ENCODE data around the gene MT1F.
"Not testable (repeated sequence)": the region's sequence is repeated elsewhere in the genome, so short reads cannot be mapped to it uniquely, and the experiment has no call there.

Gene MT1F

DNA sequence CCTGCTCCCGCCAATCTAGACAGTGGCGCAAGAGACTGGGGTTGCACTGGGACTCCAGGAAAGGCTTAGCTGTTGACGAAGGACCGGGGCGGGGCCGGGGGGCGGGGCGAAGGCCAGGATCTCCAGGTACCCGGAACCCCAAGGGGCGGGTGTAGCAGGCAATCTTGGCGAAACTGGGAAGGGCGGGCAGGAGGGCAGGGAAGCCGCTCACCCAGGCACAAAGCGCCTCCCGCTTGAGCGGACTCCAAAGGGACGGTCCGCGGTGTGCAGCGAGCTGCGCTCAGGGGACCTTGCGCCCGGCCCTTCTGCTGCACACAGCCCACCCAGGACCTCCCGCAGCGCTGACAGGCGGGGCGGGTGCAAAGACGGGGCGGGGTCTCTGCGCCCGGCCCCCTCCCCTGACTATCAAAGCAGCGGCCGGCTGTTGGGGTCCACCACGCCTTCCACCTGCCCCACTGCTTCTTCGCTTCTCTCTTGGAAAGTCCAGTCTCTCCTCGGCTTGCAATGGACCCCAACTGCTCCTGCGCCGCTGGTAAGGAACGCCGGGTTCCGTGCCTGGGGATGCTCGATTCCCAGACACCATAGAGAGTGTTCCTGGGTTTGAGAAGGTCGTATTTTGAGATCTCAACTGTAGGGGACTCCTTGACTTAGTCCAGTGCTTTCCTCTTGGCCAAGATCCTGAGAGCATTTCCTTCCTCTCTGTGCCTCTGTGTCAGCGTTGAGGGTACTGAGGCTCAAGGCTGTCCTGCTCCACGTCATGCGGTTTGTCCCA, at the start of gene MT1F:
Gene MT1F, plus strand, starts transcription at position 405 of the 772 bp plus-strand sequence. Its CDS starts 100 bp downstream, at position 505.
- peak; percentile 75 for DNase-seq (ENCODE audit: low spot score)

DNA sequence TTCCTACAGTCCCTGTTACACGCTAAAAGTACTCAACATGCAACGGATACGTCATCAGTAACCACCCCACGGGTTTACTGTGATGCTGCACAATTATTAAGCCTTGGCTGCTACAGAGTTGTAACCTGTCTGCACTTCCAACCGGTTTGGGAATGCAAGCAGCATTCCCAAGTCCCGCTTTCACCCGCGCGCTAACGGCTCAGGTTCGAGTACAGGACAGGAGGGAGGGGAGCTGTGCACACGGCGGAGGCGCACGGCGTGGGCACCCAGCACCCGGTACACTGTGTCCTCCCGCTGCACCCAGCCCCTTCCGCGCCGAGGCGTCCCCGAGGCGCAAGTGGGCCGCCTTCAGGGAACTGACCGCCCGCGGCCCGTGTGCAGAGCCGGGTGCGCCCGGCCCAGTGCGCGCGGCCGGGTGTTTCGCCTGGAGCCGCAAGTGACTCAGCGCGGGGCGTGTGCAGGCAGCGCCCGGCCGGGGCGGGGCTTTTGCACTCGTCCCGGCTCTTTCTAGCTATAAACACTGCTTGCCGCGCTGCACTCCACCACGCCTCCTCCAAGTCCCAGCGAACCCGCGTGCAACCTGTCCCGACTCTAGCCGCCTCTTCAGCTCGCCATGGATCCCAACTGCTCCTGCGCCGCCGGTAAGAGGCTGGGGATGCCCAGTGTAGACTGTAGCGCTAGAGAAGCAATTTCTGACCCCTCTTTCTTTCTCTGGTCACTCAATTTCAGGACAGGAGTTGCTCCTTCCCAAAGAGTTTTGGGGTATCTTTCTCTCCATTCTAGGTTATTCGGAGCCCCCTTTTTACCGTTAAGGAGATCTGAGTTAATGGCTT, 49.5 kb upstream of the MT1F start, which contains the start of gene MT2A:
Gene MT2A, plus strand, starts transcription at position 542 of the 833 bp plus-strand sequence. Its CDS starts 72 bp downstream, at position 614.
- peak; percentile 97 for DNase-seq (ENCODE audit: low spot score)

DNA sequence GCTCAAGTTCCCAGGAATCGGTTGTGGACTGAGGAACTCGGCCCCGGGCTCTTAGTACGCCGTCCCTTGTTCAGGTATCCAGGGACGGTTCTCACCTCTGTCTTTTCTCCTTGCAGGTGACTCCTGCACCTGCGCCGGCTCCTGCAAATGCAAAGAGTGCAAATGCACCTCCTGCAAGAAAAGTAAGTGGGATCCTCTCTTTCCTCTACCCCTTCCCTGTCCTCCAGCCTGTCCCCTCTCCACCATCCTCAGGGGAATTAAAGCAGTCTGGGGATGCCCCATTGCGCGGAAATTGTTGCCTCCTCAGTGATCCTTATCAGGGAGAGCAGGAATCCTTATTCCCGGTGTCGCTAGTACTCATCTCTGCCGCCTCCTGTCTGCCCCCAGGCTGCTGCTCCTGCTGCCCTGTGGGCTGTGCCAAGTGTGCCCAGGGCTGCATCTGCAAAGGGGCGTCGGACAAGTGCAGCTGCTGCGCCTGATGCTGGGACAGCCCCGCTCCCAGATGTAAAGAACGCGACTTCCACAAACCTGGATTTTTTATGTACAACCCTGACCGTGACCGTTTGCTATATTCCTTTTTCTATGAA, 48.8 kb upstream of the MT1F start:
- DNase-seq (ENCODE audit: low spot score) = peak; percentile 20

DNA sequence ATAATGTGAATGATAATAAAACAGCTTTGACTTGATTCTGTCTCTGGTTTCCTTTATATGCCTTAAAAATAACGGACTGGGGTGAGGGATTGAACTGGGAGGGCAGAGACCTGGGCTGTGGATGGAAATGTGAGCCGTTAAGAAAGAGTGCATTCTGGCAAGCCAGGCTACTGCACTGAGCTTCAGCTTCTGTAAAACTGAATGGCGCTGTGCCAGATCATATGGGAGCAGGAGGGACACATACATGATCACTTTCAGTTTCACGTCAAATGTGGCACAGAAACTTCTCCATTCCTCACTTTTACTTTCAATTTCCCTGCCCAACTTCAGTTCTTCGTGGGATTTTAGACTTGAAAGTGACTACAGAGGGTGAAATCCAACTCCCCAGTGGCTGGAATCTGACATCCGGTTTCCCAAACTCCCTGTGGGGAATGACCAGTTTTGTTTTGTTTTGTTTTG, 48.3 kb upstream of the MT1F start:
- DNase-seq (ENCODE audit: low spot score) = peak; percentile 78

DNA sequence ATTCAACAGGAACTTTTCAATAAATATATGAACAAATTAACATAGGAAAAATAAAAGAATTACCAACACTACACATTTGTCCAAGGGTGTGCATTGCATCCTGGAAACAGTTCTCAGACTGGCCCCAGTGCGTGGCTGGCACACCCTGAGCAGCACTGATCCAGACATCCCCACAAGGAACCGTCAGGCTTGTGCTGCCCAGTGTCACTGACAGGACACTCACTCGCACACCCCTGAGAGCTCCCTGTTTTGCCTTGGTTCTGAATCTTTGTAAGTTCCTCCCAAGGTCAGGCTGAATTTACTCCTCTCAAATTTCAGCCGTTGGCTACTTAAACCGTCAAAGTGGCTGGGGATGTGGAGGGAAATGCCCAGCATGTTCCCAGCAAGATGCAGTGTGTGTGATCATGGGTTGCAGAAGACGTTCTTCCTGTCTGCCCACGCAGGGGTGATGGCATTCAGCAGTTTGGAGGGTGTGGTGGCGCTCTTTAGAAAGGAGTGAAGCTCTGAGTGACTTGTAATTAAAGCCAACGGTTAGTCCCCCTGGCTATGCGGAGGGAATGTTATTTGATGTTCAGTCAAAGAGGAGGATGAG, 47.6 kb upstream of the MT1F start:
- peak; percentile 91 for DNase-seq (ENCODE audit: low spot score)

DNA sequence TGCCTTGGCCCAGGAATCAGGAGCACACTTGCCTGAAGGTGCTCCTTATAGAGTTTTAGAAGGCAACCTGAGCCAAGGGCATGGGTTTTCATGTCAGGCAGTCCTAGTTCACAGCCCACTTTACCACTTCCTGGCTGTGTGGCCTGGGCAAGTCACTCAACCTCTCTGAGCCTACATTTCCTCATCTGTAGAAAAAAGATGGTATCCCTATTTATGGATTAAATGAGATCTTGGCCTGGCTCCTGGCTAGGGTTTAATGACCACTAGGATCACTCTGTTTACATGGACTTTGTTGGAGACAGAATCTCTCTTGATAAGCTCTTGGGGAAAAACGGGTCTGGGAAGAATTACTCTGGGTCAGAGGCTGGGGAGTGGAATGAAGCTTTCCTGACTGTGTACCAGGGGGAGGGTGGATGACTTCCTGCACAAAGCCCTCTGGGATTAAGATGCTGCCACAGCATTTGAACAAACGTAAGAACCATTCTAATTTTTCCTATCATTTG, 47.1 kb upstream of the MT1F start:
- DNase-seq (ENCODE audit: low spot score) = no peak

DNA sequence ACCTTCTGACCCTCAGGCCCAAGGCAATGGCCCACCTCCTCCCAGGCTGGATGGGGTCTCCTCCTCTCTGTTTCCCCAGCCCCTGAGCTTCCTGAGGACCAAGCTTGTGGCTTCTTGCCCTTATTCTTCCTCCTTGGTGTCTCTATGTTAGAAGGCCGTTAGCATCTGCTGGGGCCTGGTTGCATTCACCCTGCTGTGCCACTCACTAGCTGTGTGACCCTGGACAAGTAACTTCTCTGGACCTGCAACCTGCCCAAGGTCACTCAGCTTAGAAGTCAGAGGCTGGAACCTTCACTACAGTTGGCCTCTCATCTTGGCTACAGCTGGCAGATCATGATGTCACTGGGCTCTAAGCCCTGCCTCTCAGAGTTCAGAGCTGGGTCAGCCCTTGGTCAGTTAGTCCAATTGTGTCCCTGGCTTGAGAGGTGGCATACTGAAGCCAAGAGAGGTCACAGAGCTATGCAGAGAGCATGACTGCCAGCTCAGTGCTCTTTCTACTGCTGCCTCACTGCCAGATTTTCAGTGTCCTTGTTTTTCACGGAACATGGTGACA, 46.4 kb upstream of the MT1F start:
- DNase-seq (ENCODE audit: low spot score) = no peak

DNA sequence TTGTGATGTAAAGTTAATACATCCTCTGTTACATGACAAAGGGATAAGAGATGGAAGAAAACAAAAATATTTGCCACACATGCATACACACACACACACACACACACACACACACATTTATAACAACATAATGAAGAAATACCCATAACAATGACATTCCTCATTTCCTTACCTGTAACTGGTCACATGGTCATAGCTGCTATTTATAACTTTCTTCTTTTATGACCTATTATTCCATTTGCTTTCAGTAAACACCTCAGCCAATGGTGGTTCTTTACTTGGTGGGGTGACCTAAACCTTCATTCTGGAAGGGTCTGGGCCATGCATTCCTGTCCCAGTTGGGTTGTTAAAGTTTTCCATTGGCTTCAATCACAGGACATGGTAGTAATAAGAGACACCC, 44.1 kb upstream of the MT1F start:
- DNase-seq (ENCODE audit: low spot score) = no peak

DNA sequence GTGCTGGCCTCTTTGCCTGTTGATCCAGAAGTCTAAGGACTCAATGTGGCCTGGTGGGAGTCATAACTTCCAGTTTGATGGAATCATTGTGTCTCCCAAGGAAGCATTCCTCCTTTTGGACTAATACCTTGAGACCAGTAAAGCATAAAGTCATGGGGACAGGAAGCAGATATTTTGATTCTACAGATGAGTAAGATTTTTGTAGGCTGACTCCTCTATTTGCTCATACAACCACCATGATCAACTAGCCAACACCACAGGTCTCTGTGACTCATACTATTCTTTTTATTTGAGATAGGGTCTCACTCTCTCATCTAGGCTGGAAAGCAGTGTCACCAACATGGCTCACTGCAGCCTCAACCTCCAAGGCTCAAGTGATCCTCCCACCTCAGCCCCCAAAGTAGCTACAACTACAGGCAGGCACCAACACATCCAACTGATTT, 43.2 kb upstream of the MT1F start:
- peak; percentile 58 for DNase-seq (ENCODE audit: low spot score)

DNA sequence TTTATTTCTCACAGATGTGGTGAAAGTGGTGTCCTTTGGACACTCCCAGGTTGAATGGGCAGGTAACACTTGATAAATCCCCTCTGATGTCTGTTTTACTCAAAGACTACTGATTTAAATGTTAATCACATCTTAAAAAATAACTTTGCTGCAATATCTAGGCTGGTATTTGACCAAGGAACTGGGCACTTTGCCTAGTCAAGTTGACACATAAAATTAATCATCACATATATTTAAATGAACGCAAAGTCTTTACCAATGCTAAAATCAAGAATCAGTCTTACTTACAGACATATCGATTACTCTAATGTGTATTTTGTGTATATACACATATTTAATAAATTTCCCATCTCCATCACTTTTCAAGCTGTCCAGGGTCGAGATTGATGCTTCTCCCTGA, 42.4 kb upstream of the MT1F start:
- DNase-seq (ENCODE audit: low spot score) = no peak

DNA sequence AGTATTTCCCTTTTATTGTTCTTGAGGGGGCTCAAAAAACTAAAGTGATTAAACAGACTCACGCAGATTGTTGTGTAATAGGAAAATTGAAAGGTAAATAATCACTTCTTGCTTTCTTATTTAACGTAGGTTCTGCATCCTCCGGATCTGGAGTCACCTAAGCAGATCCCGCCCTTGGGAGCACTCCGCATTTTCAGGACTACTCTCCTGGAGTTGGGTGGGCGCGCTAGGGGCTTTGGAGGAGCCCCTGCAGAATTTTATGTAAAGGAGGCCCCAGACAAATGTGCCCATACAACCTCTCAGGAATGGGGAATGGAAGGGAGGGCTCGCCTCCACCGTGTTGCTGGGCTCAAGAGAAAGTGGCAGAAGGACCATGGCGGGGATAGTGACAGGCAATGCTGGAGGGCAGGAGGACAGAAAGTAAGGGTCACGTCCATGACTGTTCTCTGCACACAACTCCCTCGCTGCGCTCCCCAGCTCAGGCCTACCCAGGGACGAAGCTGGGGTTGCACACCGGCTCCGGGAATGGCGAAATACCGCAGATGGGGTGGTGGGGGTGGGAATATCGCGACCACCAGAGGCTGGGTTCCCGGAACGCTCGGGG, 41.0 kb upstream of the MT1F start:
- DNase-seq (ENCODE audit: low spot score) = no peak

DNA sequence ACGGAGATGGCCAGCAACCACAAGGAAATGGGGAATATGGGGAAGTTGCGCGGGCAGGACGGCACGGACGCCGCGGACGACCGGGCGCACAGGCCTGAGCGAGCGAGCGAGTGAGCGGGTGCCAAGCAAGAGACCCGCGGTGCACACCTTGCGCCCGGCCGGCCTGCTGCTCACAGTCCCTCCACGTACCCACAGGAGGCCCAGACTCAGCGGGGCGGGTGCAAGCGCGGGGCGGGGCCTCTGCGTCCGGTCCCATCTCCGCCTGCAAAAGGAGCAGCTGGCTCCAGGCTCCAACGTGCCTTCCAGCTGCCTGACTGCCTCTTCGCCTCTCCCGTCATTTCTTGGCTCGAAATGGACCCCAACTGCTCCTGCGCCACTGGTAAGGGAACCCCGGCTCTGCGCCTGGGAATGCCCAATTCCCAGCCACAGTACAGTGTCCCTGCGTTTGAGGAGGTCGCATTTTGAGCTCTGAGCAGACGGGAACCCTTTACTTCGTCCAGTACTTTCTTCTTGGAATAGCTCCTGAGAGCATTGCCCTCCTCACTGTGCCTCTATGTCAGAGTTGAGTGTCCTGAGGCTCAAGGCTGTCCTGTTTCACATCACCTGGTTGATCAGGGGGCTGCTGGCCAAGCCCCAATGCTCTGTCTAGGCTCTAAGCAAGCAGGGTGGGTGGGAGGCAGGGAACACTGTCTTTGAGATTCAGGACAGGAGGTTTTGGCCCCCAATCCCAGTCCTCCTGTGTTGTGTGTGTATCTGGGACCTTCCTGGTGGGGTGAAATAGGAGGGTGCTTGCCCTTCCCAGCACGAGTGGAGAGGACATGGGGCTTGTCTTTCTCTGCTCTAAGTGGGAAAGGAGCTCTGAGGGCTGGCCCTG, 40.3 kb upstream of the MT1F start:
- DNase-seq (ENCODE audit: low spot score) = no peak

DNA sequence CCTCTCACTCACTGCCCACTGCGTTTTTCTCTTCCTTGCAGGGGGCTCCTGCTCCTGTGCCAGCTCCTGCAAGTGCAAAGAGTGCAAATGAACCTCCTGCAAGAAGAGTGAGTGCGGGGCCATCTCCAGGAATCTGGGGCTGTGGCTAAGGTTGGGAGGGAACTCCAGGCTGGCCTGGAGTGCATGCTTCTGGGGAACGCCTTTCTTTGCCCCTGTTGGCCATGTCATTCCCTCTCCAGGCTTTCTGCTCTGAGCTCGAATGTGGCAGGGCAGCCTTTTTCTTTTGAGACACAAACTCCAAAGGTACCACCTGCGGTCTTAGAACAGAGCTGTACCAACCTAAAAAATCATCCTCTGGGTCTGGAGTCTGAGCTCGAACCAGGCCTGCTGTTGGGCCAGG, 39.6 kb upstream of the MT1F start:
- no peak for DNase-seq (ENCODE audit: low spot score)

DNA sequence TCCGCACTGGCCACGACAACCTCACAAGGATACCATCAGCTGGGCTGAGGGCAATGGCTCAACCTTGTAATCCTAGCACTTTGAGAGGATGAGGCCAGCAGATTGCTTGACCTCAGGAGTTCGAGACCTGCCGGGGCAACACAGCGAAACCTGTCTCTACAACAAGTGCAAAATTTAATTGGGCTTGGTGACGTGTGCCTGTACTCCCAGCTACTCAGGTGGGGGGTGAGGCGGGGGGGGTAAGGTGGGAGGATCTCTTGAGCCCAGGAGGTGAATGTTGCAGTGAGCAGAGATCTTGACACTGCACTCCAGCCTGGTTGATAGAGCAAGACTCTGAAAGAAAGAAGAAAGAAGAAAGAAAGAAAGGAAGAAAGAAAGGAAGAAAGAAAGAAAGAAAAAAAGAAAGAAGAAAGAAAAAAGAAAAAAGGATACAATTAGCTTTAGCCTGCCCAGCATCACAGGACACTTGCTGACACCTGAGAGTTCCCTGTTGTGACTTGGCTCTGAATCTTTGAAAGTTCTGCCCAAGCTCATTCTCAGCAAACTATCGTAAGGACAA, 37.3 kb upstream of the MT1F start:
- no peak for DNase-seq (ENCODE audit: low spot score)

DNA sequence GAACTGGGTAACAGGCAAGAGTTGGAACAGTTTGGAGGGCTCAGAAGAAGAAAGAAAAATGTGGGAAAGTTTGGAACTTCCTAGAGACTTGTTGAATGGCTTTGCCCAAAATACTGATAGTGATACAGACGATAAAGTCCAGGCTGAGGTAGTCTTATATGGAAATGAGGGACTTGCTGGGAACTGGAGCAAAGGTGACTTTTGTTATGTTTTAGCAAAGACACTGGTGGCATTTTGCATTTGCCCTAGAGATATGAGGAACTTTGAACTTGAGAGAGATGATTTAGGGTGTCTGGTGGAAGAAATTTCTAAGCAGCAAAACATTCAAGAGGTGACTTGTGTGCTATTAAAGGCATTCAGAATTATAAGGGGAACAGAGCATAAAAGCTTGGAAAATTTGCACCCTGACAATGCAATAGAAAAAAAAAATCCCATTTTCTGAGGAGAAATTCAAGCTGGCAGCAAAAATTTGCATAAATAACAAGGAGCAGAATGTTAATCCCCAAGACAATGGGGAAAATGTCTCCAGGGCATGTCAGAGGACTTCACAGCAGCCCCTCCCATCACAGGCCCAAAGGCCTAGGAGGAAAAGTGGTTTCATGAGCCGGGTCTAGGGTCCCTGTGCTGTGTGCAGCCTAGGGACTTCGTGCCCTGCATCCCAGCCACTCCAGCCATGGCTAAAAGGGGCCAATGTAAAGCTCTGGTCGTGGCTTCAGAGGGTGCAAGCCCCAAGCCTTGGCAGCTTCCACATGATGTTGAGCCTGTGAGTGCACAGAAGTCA, 35.9 kb upstream of the MT1F start:
- not testable (repeated sequence) for DNase-seq (ENCODE audit: low spot score)

DNA sequence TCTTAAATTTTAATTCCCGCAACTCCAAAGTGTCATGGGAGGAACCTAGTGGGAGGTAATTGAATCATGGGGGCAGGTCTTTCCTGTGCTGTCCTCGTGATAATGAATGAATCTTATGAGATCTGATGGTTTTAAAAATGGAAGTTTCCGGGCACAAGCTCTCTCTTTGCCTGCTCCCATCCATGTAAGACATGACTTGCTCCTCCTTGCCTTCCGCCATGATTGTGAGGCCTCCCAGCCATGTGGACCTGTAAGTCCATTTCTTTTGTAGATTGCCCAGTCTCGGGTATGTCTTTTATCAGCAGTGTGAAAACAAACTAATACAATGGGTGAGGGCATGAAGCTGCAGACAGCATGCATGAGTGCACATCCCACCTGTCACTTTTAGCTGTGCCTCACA, 34.6 kb upstream of the MT1F start:
- DNase-seq (ENCODE audit: low spot score) = not testable (repeated sequence)

DNA sequence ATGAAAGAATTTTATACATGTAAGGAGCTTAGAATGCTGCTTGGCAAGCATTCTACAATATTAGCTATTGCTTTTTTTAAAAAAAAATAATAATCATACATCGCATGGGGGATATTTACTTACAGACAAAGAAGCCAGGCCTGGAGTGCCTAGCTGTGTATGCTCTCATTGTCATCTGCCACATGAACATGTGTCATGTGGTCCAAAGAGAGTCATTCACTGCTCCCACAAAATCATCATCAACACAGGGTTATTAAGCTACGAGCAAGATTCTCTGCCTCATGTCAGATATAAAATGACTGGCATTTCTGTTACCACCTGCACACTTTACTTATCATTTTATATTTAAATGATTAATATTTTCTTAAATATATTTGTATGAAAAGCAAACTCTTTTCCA, 34.1 kb upstream of the MT1F start:
- no peak for DNase-seq (ENCODE audit: low spot score)

DNA sequence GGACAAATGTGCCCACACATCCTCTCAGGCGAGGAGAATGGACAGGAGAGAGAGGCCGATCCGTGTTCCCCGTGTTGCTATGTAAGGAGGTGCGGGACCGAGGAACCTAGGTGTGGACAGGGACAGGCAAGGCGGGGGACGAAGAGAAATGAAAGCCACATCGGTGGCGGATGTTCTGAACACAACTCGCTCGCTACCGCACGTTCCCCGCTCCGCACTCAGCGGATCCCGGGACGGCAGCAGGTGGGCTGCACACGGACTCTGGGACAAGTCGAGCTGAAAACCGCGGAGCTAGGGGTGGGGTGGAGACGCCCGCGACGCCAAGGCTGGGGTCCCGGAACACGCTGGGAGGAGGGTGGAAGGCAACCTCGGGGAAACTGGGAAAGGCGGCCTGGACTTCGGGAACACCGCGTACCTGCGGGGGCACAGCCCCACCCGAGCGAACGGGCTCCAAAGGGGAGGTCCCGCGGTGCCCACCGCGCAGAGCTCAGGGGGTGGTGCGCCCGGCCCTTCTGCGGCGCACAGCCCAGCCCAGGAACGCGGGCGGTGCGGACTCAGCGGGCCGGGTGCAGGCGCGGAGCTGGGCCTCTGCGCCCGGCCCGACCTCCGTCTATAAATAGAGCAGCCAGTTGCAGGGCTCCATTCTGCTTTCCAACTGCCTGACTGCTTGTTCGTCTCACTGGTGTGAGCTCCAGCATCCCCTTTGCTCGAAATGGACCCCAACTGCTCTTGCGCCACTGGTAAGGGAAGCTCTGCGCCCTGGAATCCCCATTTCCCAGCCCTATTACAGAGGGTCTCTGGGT, 32.4 kb upstream of the MT1F start, which contains the start of gene MT1E:
Gene MT1E, plus strand, starts transcription at position 642 of the 803 bp plus-strand sequence. Its CDS starts 71 bp downstream, at position 713.
- DNase-seq (ENCODE audit: low spot score) = peak; percentile 80
